Lower leg skin (tissue), 3 donors: ENCODE results near the gene POLR3H.

ENCODE experiments used
- CTCF ChIP-seq, 3 donors: fragments of 450-650 bp; IDR thresholded peaks; one replicate each; pipeline ENCODE4 v1.5.1; 2016; ENCODE audit warnings: antibody characterized with exemption in 3 of 3, mild to moderate bottlenecking in 3 of 3, moderate library complexity in 2 of 3
- POLR2A ChIP-seq, 2 donors: fragments of 450-650 bp; IDR thresholded peaks; one replicate each; pipeline ENCODE4 v1.6.1; 2016 to 2017; ENCODE audit warnings: antibody characterized with exemption in 2 of 2, mild to moderate bottlenecking in 1 of 2, moderate library complexity in 1 of 2

DNA sequence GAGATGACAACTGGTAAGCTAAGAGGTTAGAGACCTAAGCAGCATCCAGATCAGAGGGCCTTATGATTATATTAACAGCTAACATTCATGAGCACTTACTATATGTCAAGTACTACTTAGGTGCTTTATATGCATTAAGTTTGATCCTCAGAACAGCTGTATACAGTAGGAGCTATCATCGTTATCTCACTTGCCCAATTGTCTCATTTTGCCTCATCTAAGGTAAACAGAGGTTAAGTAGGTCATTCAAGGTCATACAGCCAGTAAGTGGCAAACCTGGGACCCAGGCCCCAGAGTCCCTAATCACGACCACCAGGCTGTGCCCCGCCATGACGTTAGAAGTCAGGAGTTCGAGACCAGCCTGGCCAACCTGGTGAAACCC, 4.6 kb upstream of the POLR3H start:
- TF ChIP-seq POLR2A (IDR thresholded peaks at IDR 0.05) (no peak), CTCF (IDR thresholded peaks at IDR 0.05) (no peak)
